Progenitor cell of endocrine pancreas (in vitro differentiated cells): ENCODE measurements around the gene DGUOK. TPM values are rescaled to one million over a fixed set of nuclear protein-coding genes. Genes with fewer than 3 reads are reported as not detected.

Source experiments
- DNase-seq: peaks from one replicate; pipeline ENCODE4 v3.0.0; 2021; ENCODE audit warnings: low spot score; ENCODE audit not compliant: unreplicated experiment
- H3K27ac Mint-ChIP-seq: 2 replicates; pipeline ENCODE4 v1.8.0; 2021; ENCODE audit warnings: mild to moderate bottlenecking, moderate library complexity, mixed read lengths
- H3K27me3 Mint-ChIP-seq: 2 replicates; pipeline ENCODE4 v1.8.0; 2021; ENCODE audit warnings: mixed read lengths
- H3K36me3 Mint-ChIP-seq: 2 replicates; pipeline ENCODE4 v1.8.0; 2022; ENCODE audit warnings: mixed read lengths; ENCODE audit not compliant: insufficient read depth
- H3K4me1 Mint-ChIP-seq: 2 replicates; pipeline ENCODE4 v1.8.0; 2021; ENCODE audit warnings: low read depth, mixed read lengths
- H3K4me3 Mint-ChIP-seq: 2 replicates; pipeline ENCODE4 v1.8.0; 2021; ENCODE audit warnings: low read depth, mild to moderate bottlenecking, moderate library complexity, mixed read lengths
- H3K9me3 Mint-ChIP-seq: 2 replicates; pipeline ENCODE4 v1.8.0; 2021; ENCODE audit warnings: low read depth, mixed read lengths
- total RNA-seq: library from RNA; stranded (reverse); gene quantifications from 2 replicates; pipeline ENCODE4 v1.2.1, GENCODE V29; 2021
- TF ChIP-seq, protein P1 (sequence below): fragments of 200-600 bp; sonication (generic); IDR thresholded peaks from one replicate; pipeline ENCODE4 v1.5.0; 2021; ENCODE audit warnings: antibody characterized with exemption, mild to moderate bottlenecking; ENCODE audit not compliant: unreplicated experiment

The DGUOK gene
- total RNA-seq, 1 donor from 2014 or later, result 63.8 TPM

DNA sequence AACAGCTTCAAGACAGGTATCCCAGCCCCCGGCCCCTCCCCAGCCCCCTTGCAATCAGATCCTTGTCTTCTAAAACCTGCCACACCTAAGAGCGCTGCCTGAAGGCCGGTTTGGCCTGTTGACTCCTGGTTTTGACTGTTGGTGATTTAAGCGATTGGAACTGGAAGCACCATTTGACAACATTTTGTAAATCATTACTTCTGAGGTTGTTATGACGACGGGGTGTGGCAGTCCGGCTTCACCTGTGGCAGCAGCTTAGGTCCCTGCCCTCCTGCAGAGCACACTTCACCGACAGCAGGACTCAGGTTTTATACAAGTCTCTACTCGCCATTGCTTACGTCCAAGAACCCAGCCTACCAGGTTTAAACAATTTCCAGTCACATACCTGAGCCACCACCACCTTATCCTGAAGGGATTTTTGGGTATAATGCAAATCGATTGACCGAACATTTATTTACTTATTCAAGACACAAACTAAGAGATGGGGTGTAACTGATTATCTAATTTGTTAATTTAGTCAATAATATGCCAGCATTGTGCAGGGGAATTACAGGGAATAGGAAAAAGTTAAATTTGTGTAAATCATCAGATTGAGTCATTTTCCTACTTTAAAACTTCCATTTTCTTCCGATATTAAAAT, 707 bp upstream of the DGUOK start:
- Mint-ChIP-seq H3K4me3 (peak overlapping the region; percentile 65), H3K36me3 (peaks cover 2% of the 10 kb centered on the region), H3K27ac (peak overlapping the region; percentile 92), H3K4me1 (peaks cover 24% of the 10 kb centered on the region), H3K27me3 (peaks cover 28% of the 10 kb centered on the region), H3K9me3 (no peaks in the 10 kb centered on the region)
- TF ChIP-seq, protein P1, sequence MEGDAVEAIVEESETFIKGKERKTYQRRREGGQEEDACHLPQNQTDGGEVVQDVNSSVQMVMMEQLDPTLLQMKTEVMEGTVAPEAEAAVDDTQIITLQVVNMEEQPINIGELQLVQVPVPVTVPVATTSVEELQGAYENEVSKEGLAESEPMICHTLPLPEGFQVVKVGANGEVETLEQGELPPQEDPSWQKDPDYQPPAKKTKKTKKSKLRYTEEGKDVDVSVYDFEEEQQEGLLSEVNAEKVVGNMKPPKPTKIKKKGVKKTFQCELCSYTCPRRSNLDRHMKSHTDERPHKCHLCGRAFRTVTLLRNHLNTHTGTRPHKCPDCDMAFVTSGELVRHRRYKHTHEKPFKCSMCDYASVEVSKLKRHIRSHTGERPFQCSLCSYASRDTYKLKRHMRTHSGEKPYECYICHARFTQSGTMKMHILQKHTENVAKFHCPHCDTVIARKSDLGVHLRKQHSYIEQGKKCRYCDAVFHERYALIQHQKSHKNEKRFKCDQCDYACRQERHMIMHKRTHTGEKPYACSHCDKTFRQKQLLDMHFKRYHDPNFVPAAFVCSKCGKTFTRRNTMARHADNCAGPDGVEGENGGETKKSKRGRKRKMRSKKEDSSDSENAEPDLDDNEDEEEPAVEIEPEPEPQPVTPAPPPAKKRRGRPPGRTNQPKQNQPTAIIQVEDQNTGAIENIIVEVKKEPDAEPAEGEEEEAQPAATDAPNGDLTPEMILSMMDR, result no peak
- DNase-seq, result no peak

DNA sequence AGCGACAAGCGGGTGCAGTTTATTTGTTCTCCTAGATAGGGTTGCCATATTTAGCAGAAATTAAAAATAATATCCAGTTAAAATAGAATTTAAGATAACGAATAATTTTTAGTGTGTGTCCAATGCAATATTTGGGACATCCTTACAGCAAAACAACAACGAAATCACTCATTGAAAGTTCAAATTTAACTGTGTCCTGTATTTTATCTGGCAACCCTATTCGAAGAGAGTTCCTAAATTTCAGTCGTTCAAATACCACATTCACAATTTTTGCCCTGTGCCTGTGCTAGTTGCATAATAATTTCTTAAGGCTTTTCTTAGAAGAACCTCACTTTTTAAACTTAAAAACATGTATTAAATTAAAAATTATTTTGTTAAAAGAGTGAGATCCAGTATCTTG, 664 bp downstream of the DGUOK start:
- DNase-seq, result no peak

DNA sequence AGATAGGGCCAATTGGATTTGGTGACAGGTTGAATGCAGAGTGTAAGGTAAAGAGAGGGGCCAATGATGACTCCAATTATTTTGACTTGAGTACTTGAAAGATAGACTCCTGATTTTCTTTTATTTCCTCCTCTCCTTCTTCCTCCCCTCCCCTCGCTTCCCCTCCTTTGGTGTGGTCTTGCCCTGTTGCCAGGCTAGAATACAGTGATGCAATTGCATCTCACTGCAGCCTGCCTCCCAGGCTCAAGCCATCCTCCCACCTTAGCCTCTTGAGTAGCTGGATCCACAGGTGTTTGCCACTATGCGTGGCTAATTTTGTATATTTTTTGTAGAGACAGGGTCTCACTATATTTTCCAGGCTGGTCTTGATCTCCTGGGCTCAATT, 2.3 kb downstream of the DGUOK start:
- Mint-ChIP-seq H3K9me3 (no peaks in the 10 kb centered on the region), H3K27me3 (peaks cover 3% of the 10 kb centered on the region), H3K4me3 (peak overlapping the region; percentile 40), H3K4me1 (peaks cover 31% of the 10 kb centered on the region), H3K27ac (peak overlapping the region; percentile 21), H3K36me3 (peaks cover 5% of the 10 kb centered on the region)
- no peak for DNase-seq
- TF ChIP-seq, protein P1, result no peak

More for the DNA sequence above, 664 bp downstream of the DGUOK start:
- H3K4me3 Mint-ChIP-seq, result peak overlapping the region; percentile 89
- TF ChIP-seq, protein P1, result no peak
- H3K9me3 Mint-ChIP-seq, result no peaks in the 10 kb centered on the region
- peak overlapping the region; percentile 99 for H3K27ac Mint-ChIP-seq
- peaks cover 19% of the 10 kb centered on the region for H3K27me3 Mint-ChIP-seq
- peaks cover 28% of the 10 kb centered on the region for H3K4me1 Mint-ChIP-seq
- H3K36me3 Mint-ChIP-seq, result peaks cover 5% of the 10 kb centered on the region

DNA sequence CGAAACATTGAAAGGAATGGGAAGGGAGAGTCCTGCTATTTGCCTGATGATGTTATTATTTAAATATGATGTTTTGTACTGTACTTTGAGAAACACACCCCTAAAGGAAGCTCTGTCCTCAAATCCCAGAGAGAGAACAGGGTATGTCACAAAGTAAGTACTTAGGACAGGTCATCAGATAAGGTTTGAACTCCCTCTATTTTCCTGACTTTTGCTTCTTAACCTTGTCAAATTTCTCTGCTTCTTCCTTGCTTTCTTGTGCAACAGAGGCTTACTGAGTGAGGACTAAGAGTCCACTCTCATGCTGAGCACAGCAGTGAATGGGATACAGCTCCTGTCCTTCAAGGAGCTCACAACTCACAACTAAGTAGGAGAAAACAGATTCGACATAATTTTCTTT, 3.7 kb downstream of the DGUOK start:
- TF ChIP-seq, protein P1, result no peak
- Mint-ChIP-seq H3K27me3 (no peaks in the 10 kb centered on the region), H3K4me1 (peaks cover 31% of the 10 kb centered on the region), H3K9me3 (no peaks in the 10 kb centered on the region), H3K4me3 (no peak overlapping the region), H3K27ac (no peak overlapping the region), H3K36me3 (peaks cover 5% of the 10 kb centered on the region)
- no peak for DNase-seq

DNA sequence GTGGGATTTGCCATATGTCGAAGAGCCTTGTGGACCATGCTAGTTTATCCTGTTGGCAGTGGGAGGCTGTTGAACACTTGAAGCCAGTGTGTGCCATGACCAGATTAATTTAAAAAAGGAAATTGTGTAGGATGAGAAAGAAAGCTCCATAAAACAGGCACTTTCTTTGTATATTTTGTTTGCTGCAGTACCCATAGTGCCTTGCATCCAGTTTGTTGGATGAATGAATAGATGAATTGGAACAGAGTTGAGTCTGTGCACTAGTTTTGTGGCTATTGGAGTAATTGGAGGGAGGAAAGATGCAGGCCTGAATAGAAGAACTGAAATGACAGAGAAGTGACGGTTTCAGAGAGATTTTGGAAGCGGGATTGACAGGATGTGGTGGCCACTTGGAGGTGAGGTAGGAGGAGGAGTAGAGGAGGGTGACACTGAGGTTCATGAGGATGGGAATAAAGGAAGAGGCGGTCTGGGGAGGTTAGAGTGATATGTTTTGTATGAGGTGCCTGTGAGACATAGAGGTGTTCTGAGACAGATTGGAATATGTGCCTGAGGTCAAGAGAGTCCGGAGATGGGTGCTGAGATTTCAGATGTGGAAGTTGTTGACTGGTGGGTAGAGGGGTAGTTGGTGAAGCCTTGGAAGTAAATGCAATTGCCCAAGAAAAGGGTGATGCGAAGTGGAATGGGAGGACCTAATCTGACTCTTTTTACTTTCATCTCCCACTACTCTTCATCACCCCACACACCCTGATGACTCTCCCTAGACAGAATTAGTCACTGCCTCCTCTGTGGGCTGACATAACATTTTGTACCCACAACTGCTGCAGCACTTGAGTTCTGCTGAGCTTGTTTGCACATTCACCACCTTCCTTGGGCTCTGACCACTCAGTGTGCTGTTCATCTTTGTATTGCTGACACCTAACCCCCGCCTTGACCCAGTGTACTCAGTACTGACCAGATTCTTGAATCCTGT, 5.1 kb downstream of the DGUOK start:
- DNase-seq, result no peak
- TF ChIP-seq, protein P1, result no peak
- no peaks in the 10 kb centered on the region for H3K9me3 Mint-ChIP-seq
- H3K4me1 Mint-ChIP-seq, result peaks cover 29% of the 10 kb centered on the region
- H3K4me3 Mint-ChIP-seq, result no peak overlapping the region
- H3K27ac Mint-ChIP-seq, result no peak overlapping the region
- H3K27me3 Mint-ChIP-seq, result no peaks in the 10 kb centered on the region
- peaks cover 7% of the 10 kb centered on the region for H3K36me3 Mint-ChIP-seq
